Activated gamma-delta T cell treated with anti-CD3 and anti-CD28 coated beads, Interleukin-2, amount 50 U/mL, for 16 hours (primary cell): ENCODE measurements around the gene EPB41L4A.
A peak's percentile ranks its signal among the peaks of the same experiment; 100 is the strongest.

Source experiments
- DNase-seq: peaks from one replicate; pipeline ENCODE4 v3.0.0-alpha.2; 2020; ENCODE audit warnings: low read depth

The EPB41L4A gene

DNA sequence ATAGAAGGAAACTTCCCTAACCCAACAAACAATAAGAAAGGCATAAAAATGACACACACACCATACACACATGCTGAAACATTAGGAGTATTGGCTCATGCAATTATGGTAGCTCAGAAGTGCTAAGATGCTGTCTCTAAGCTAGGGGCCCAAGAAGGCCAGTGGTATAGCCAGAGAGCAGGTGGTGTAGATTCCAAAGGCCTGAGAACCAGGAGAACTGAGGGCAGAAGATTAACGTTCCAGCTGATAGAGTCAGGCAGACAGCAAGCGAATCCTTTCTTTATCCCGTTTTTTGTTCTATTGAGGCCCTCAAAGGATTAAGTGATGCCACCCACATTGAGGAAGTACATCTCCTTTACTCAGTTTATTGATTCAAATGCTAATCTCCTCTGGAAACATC lies 262.9 kb downstream of the EPB41L4A start:
- DNase-seq, result no peak

DNA sequence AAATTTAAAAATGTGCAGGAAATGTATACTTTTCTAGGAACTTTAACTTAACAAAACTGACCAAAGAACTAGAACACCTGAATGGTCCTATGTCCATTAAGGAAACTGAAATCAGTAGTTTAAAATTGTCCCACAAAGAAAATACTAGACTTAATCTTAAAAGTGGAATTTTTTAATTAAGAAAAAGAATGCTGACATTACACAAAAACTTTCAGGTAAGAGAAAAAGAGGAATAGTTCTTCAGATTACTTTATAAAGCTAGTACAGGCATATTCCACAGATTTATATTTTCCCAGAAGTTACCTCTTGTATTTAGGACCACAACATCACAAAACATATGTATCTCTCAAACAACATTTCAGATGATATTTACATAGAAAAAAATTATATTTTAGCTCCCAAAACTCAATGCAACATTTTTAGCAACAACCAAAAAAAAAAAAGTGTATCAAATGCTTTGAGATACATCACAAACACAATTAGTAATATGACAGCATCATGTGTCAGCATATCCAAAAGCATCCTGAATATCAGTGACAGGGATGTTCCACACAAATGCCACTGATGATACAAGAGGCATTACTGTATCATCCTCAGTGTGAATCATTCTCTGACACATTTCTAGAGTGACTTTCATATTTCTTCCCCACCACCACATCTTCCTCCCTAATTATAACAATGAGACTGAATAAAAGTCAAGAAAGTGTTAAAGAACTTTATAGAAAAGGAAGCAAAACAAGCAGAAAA lies 264.0 kb downstream of the EPB41L4A start:
- DNase-seq, result no peak

DNA sequence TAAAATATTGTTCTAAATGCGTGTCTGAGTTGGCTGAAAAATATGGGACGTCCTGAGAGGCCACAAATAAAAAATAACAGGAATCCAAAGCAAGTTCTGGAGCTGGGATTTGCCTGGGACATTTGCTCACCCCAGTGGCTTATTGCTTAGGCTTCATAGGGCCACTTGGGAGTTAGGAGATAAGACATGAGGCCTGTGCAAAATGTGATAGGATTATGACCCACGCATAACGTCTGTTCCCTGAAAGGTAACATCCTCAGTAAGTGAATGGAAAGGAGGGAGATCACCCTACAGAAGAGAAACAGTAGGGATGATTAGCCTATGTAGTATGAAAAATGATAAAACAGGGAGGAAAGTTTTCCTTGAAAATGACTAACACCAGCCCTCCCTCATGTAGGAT lies 269.4 kb downstream of the EPB41L4A start:
- no peak for DNase-seq

DNA sequence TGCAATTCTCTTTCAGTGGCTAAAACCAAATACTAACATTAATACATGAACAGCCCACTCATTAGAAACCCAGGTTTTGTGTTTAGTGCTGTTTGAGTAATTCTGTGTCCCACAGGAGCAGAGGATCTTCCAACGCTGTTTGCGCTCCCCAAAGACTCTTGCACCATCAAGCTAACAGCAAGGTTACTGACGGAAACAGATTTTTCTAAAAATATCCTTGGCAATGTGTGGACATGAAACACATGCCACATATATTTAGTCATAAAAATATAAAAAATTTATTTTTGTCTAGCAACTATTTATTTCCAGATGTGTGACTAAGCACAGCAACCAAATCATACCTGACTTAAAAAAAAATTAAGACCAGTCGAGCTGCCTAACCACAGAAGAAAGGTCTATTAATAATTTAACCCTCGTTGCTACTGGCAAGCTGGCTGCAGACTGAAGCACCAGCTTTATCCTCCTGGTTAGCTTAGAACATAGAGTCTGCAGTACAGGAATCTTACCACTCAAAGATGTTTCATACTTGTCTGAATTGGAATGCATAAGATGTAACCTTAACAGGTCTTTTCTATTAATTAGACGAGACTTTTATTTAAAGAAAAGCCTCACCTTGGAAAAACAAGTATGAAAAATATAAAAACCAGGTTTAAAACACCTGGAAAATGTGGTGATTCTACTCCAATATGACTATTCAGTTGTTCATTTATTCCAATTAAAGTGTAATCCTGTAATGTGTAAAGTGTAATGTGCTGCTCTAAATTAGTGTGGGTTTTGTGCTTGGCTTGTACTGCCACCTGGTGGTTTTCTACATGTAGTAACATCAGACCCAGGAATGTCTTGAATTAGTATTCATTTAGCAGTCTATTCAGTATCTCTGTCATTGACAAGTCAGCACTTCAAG lies 272.5 kb downstream of the EPB41L4A start:
- peak; percentile 29 for DNase-seq

DNA sequence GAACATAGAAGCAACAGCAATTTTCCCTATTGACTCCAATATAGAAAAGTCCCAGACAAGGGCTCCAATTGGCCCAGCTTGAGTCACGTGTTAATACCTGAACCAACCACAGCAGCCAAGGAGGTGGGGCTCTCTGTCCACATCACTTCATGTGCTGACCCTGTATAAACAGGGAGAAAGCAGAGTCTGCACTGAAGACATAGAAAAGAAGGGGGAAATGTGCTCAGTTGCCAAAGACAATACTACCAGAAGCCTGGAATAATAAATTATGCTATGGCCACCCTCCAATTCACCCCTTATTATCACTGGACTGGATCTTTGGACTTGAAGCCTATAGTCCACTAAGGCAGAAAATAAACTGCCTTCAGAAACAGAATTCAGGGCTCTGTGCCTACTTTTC lies 275.4 kb downstream of the EPB41L4A start:
- no peak for DNase-seq

DNA sequence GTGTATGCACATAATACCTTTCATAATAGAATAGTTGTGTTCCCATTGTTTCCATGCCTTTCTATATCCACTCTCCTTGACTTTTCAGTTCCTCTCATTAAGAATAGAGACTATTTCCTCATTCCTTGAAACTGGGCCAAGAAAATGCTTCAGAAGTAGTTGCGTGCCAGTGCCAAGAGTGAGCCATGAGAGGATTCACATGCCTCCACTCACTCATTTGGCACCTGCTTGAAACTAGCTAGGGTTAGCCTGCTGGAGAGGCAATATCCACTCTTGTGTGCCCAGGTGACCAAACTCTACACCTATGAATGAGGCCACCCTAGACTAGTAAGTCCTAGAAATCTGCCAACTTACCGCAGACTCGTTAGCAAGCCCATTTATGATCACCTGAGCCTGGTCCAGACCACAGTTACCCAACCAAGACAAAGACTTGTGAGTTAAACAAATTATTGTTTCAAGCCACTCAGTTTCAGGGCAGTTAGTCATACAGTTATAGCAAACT lies 276.3 kb downstream of the EPB41L4A start:
- DNase-seq, result no peak

DNA sequence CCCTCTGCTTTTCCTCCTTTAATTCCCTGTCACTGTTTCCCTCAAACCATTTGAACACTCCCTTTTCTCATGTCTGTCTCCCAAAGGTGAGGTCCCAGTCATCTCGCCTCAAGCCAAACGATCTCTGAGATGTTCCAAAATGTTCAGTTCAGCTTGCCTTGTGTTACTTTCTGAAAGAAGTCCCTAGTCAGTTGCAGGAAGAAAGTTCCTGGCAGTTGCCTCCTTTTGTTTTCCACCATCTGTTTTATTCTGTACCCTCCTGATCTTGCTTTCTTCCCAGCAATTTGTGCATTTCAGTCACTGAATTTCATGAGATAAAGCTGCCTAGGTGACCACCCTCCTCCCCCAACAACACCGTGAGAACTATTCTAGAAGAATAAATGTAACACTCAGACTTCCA lies 277.5 kb downstream of the EPB41L4A start:
- no peak for DNase-seq

DNA sequence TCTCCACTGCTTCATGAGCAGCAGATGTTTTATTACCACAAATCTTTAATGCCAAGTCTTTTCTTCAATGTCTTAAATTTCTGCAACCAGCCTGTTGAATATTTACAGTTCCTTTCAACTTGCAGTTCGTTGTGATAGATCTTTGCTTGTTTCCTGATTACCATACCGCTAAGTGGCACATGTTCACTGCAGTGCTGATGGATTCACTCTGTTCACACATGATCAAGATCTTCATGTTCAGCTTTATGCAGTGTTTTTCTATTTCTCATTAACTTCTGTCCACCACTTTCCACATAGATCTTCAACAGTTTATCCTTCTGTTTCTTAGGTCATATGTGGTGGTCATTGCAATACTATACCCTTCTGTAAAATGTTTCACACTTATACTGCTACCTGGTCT lies 280.6 kb downstream of the EPB41L4A start:
- DNase-seq, result no peak

DNA sequence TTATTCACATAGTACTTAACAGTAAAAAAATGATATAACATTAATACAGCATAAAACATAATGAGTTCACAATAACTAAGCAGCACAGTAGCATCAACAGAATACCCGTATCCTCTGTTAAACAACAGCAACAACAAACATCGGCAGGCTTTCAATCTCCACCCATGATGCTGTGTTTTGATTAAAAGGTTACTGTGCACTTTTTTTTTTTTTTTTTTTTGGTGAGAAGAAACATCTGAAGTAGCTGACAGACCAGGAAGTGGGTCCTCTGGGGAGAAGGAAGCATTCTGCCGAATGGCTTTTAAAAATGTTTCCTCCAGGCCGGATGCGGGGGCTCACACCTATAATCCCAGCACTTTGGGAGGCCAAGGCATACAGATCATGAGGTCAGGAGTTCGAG lies 282.3 kb downstream of the EPB41L4A start:
- DNase-seq, result no peak

DNA sequence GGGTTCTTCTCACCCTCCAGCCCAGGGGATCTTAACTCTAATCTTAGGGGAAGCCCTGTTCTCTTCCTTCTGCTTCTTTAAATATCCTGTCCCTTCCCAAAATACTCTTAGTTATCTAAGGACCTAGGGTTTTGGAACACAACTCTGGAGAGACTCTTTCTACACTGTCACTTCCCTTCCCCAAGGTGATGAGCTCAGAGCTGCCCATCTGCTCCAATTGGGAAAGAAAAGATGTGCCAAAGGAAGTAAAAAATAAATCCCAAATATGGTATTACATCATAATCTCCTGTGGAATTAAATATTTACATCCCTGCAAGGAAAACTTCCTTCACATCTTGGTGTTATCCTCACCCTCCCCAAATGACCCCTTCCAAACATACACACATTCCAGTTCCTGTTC lies 291.2 kb downstream of the EPB41L4A start:
- no peak for DNase-seq

DNA sequence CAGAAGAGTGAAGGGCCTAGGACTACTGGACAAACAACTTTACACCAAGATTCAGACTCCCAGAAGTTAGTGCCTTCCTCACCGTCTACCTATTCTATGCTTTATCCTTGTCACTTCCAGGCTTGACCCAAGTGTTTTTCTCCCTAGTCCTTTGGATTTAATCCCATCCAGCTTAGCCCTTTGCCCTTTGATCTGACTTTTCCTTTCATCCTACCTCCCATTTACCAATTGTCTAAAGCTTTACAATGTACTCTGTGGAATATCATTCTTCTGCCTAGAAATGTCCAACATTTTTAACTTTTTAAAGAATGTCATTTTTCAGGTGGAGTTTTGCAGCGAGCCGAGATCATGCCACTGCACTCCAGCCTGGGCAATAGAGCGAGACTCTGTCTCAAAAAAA lies 292.1 kb downstream of the EPB41L4A start:
- DNase-seq, result no peak

DNA sequence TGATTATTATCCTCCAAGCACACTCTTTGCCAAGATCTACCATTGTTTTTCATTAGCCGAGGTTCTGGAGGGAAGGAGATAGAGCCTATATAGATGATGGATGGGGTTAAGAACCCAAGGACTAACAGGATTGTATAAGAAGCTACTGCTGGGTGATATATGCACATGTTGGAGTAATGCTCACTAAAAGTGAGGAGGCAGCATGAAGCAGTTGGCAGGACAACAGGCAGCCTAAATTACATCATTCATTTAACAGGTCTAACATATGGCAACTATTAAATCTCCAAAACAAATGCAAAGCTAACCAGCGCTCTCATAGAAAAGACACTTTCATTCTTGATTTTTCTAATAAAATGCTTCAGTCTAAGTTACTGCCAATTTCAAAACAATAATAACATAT lies 293.2 kb downstream of the EPB41L4A start:
- no peak for DNase-seq

DNA sequence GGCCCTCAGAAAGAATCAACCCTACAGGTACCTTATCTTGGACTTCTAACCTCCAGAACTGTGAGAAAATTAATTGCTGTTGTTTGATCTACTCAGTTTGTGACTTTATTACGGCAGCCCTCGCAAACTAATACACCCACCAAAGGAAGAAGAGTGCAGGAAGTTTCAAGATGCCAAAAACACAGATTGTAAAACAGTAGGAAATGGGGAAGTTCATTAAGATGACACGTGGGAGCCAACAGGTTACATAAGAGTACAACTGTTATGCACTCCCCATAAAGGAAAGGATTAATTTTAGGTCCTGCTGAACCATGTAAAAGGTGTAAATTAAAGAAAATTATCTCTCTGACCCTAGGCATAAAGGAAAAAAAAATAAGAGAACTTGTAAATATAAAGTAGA lies 294.3 kb downstream of the EPB41L4A start:
- no peak for DNase-seq

DNA sequence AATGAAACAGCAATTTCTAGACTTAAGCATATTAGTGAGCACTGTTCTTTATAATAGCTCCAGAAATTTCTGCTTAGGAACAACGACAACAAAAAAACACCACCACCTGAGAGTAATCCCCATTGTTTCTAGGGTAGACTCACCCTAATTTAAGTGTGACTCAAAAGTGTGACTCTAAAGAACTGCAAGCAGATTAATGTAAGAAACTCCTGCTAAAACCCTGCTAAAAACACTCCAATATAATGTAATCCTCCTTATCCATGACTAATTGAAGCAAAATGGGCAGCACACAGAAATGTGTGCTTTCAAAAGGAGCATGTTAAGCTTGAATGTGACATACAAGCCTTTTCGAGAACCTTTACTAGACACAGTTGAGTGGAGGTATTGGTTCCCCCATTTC lies 296.0 kb downstream of the EPB41L4A start:
- DNase-seq, result no peak

DNA sequence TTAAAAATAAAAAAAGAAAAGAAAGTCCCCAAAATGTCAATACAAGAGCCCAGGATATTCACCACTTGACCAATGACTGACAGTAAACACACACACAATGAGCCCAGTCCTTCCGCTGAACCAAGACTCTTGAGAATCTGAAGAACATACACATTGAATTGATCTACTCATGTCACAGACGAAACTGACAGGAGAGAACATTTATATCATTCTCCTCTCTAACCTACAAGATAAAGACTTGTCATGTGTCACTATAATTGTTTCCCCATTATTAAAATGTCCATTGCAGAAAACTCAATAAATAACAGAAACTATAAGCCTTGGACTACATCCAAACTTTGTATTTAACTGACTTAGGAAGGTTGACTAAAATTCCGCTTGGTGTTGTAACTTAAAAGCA lies 296.7 kb downstream of the EPB41L4A start:
- no peak for DNase-seq

DNA sequence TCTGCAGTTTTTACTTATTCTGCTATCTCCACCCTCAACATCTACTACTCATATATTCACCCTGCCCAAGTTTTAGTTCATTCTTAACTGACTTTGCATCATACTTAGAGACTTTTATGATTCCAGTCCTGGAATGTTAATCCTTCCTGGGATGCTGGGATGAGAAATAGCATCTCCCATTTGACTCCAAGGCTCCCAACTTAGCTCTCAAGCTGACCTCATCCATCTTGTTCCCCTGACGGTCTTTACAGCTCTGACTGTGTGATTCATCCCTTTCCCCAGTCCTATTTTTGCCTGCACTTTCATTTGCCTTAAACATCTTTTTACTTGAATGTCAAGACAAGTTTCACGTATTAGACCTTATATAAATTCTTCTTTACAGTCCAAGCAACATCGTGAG lies 297.8 kb downstream of the EPB41L4A start:
- DNase-seq, result no peak

DNA sequence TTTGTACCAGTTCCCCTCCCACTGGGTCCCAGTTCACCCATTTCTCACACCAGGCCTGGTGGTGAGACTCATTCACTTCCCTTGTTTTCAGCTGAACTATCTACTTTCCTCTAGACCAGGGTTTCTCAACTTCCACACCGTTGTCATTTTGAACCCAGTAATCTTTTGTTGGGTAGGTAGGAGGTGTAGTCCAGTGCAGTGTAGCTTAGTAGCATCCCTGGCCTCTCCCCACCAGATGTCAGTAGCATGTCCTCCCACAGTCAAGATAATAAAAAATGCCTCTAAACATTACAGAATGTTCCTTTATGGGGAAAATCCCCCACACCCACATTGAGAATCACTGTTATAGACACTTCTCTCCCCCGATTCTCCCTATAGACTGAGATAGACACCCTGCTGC lies 299.1 kb downstream of the EPB41L4A start:
- DNase-seq, result no peak

DNA sequence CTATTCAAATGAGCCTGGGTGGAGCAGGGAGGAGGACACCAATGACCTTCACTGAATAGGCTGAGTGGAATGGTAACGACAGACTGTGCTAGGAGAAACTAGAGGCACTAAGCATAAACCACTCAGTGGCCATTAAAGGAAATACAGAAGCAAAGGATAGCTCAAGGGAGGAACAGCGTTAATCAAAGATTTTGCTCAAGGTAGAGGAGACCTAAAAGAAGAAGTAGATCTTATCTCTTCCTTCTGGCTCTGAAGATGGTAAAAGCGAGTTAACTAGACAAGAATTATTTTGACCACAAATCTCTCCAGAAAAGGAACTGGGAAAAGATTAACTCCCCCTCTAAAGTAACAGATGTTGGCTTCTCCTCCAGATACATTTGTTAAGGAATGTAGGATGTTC lies 299.6 kb downstream of the EPB41L4A start:
- no peak for DNase-seq

DNA sequence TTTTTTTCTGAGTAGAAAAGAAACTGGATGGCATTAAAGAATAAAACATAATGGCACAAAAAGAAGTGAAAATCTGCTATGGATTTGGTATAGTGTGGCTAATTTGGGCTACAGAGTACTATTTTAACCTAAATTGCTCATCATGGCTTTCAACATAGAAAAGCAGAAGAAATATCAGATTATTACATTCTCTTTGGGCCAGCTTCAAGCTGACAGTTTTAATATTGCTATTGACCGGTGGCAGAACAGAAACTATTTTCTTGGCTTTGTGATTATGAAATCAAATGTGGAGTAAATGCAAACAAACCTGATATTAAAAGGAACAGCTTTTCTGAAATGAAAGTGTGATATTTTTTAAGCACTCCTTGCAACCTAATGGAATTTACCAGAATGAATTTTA lies 301.5 kb downstream of the EPB41L4A start:
- no peak for DNase-seq

DNA sequence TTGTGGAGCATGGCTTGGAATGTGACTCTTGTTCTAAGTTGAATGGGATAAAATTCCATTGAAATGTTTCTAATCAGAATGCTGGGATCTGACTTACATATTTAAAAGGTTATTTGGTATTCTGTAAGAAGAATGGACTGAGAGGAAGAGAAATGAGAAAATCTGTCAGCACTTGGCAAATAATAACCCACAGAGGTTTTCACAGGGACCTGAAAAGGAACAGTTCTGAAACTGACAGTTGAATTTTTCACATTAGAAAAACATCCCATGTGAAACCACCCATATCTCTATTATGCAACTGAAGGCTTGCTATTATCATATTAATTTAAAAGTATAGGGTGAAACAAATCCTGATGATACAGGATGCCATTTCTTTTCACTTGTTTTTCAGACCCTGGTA lies 302.7 kb downstream of the EPB41L4A start:
- DNase-seq, result no peak

DNA sequence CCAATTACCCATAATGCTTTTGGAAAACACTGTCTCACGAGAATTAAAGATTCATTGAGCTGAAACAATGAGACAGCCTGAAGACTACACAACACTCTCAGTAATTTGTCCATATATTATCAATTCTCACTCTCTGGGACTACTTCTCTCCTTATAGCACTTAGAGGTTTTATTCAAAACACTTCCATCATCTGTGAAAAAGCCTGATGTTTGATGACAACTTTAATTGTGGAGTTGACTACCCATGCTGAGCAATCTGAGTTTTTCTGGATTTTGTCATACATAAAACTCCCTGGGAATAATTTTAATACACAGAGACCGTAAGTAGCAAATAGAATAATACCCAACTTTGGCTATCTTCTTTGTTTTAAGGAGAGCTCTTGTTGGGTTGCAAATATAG lies 305.5 kb downstream of the EPB41L4A start:
- DNase-seq, result no peak
